Panc1 (cell line): ENCODE measurements around the gene CARD10. TPM values are rescaled to one million over a fixed set of nuclear protein-coding genes. Genes with fewer than 3 reads are reported as not detected.
"Not testable (repeated sequence)": the region's sequence is repeated elsewhere in the genome, so short reads cannot be mapped to it uniquely, and the experiment has no call there.

Source experiments
- ATAC-seq: fragments of 200-7000 bp; cut with Tn5 transposase; 2 replicates; pipeline ENCODE4 v1.9.1; 2020; ENCODE audit warnings: mild to moderate bottlenecking, moderate library complexity
- BruUV-seq: library from RNA; stranded (reverse); fragments of 400-500 nt; replicated peaks from 2 replicates; lab custom pipeline; 2021; lab: Mats Ljungman, UMichigan
- CTCF ChIA-PET: fragments of 300-600 bp; sonication (Branson Sonifier 250); formaldehyde crosslinking; loops from one replicate; lab custom pipeline; 2022; ENCODE audit warnings: antibody characterized with exemption; lab: Charles Lee
- POLR2A ChIA-PET: fragments of 300-600 bp; sonication (Branson Sonifier 250); formaldehyde crosslinking; loops from one replicate; lab custom pipeline; 2022; ENCODE audit warnings: antibody characterized with exemption; lab: Charles Lee
- DNase-seq: peaks from one replicate; pipeline ENCODE4 v3.0.0-alpha.2; 2010; ENCODE audit warnings: low read depth, low spot score
- H3K27ac ChIP-seq: 2 replicates; pipeline ENCODE4 v1.5.1; 2011; ENCODE audit warnings: mild to moderate bottlenecking, low read length, inconsistent platforms
- H3K27me3 ChIP-seq: fragments of 200-500 bp; sonication (Bioruptor generic); 2 replicates; pipeline ENCODE4 v1.6.0; 2014; ENCODE audit warnings: low read length, inconsistent platforms; ENCODE audit not compliant: control insufficient read depth, insufficient read depth
- H3K36me3 ChIP-seq: fragments of 200-500 bp; sonication (Bioruptor generic); 2 replicates; pipeline ENCODE4 v1.5.1; 2014; ENCODE audit warnings: inconsistent platforms, mild to moderate bottlenecking, low read length, moderate library complexity; ENCODE audit not compliant: control insufficient read depth, insufficient read depth
- H3K4me1 ChIP-seq: 2 replicates; pipeline ENCODE4 v1.5.1; 2011; ENCODE audit warnings: inconsistent platforms, mild to moderate bottlenecking, low read length, moderate library complexity; ENCODE audit not compliant: control insufficient read depth, insufficient read depth
- H3K4me3 ChIP-seq, 2 experiments: 2 replicates each; pipeline ENCODE4 v1.5.1; 2011 to 2012; ENCODE audit warnings: low read depth in 2 of 2, low read length in 2 of 2, mild to moderate bottlenecking in 2 of 2, inconsistent platforms in 1 of 2, moderate library complexity in 1 of 2
- H3K9me3 ChIP-seq: fragments of 200-500 bp; sonication (Bioruptor generic); 2 replicates; pipeline ENCODE4 v1.5.1; 2014; ENCODE audit warnings: low read depth, mild to moderate bottlenecking, inconsistent platforms, low read length, moderate library complexity; ENCODE audit not compliant: control insufficient read depth, insufficient read depth
- CTCF ChIP-seq: fragments of 450-650 bp; IDR thresholded peaks from 2 replicates; pipeline ENCODE4 v1.5.1; 2017; ENCODE audit warnings: mild to moderate bottlenecking
- POLR2AphosphoS5 ChIP-seq: IDR thresholded peaks from 2 replicates; pipeline ENCODE4 v1.6.1; 2012; ENCODE audit warnings: mild to moderate bottlenecking, low read depth, low read length, moderate library complexity
- REST ChIP-seq, 2 experiments: IDR thresholded peaks; 2 replicates each; pipeline ENCODE4 v1.6.1; 2011 to 2012; ENCODE audit warnings: low read depth in 2 of 2, control low read depth in 1 of 2, low read length in 1 of 2, mild to moderate bottlenecking in 1 of 2, moderate library complexity in 1 of 2; ENCODE audit not compliant: insufficient read depth in 1 of 2
- SIN3A ChIP-seq: IDR thresholded peaks from 2 replicates; pipeline ENCODE4 v1.6.1; 2012; ENCODE audit warnings: low read depth, mild to moderate bottlenecking, low read length, moderate library complexity, borderline replicate concordance; ENCODE audit not compliant: insufficient read depth
- TCF7L2 ChIP-seq: IDR thresholded peaks from 2 replicates; pipeline ENCODE4 v1.6.1; 2011; ENCODE audit warnings: mild to moderate bottlenecking, low read depth, low read length, inconsistent platforms
- in situ Hi-C: cut with HindIII; loops from 2 replicates; pipeline ENCODE4 v1.10.0; 2016; ENCODE audit warnings: low sequenced_read_pairs, low pct_unique_long_range_greater_than_20kb
- intact Hi-C: fragments of 100-400 bp; cut with micrococcal nuclease; formaldehyde crosslinking; loops from one replicate; pipeline ENCODE4 v1.10.0; 2022; ENCODE audit not compliant: unreplicated experiment
- total RNA-seq: library from RNA; stranded (reverse); gene quantifications from one replicate; pipeline ENCODE4 v1.2.1, GENCODE V29; 2021; ENCODE audit not compliant: unreplicated experiment

The CARD10 gene
- total RNA-seq, 1 experiment from 2014 or later: 43.1 TPM

- H3K36me3 ChIP-seq: no peaks in the 10 kb centered on the region
- no peak for ATAC-seq
- ChIA-PET POLR2A (no interaction called here), CTCF (no interaction called here)
- no peaks in the 10 kb centered on the region for H3K9me3 ChIP-seq
- intact Hi-C loops: no loop called here
- in situ Hi-C loops: no loop called here
- TF ChIP-seq CTCF (no peak), REST (IDR thresholded peaks at IDR 0.05; ENCODE audit: insufficient read depth in 1 of 2, low read depth in 2 of 2, low read length in 1 of 2) (no peak), TCF7L2 (no peak), POLR2AphosphoS5 (no peak), SIN3A (no peak)
- H3K4me1 ChIP-seq: peaks cover 13% of the 10 kb centered on the region
- no peaks in the 10 kb centered on the region for H3K27me3 ChIP-seq
- DNase-seq: no peak
- H3K4me3 ChIP-seq: no peak overlapping the region
- no TSS peak for BruUV-seq
- no peak overlapping the region for H3K27ac ChIP-seq
Measured at GRCh38 chr22:37529652-37530345, 10.6 kb upstream of the CARD10 start.

DNA sequence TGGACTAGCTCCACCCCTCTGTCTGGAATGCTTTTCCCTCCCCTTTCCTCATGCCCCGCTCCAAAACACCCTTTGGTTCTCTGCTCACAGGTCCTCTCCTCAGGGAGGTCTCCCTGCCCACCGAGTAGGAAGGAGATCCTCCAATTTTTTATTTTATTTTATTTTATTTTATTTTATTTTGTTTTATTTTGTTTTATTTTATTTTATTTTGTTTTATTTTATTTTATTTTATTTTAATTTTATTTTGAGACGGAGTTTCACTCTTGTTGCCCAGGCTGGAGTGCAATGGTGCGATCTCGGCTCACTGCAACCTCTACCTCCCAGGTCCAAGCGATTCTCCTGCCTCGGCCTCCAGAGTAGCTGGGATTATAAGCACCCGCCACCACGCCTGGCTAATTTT, 8.7 kb upstream of the CARD10 start:
- H3K4me1 ChIP-seq, H3K4me3 ChIP-seq, H3K27ac ChIP-seq, BruUV-seq, H3K27me3 ChIP-seq, H3K9me3 ChIP-seq, DNase-seq, intact Hi-C loops, ATAC-seq, in situ Hi-C loops, CTCF ChIA-PET, H3K36me3 ChIP-seq: not testable (repeated sequence)
- POLR2A ChIA-PET: interaction anchor here (0.8 kb wide), 1 partner anchor 1738 kb away, joined by 3 read pairs; no protein-coding TSS in a partner anchor

GRCh38 chr22:37527081-37527752, 8.0 kb upstream of the CARD10 start:
- ATAC-seq, H3K9me3 ChIP-seq, intact Hi-C loops, H3K4me1 ChIP-seq, H3K27me3 ChIP-seq, DNase-seq, H3K36me3 ChIP-seq, H3K27ac ChIP-seq, BruUV-seq, in situ Hi-C loops, H3K4me3 ChIP-seq, CTCF ChIA-PET: not testable (repeated sequence)
- POLR2A ChIA-PET: interaction anchor here (0.6 to 0.8 kb wide), 2 partner anchors 443 to 1737 kb away, joined by 3 read pairs; no protein-coding TSS in a partner anchor
